Keratinocyte (primary cell): ENCODE data around the gene SOWAHC.

Experiments
- EZH2 ChIP-seq: IDR thresholded peaks from one replicate; pipeline ENCODE4 v1.6.1; 2012; ENCODE audit warnings: inconsistent platforms, mild to moderate bottlenecking, low read length, moderate library complexity
- TF ChIP-seq, protein P1 (sequence below), 3 experiments: IDR thresholded peaks in 1 of 3; conservative IDR thresholded peaks in 1 of 3; optimal IDR thresholded peaks in 1 of 3; 2 replicates in 2 of 3; 3 replicates in 1 of 3; pipeline versions ENCODE3 to v1.5.1; 2011; ENCODE audit warnings: low read length in 3 of 3, mild to moderate bottlenecking in 3 of 3, moderate library complexity in 2 of 3, control low read depth in 1 of 3, inconsistent platforms in 1 of 3; ENCODE audit not compliant: insufficient read depth in 2 of 3; ENCODE audit errors: extremely low read depth in 1 of 3

DNA sequence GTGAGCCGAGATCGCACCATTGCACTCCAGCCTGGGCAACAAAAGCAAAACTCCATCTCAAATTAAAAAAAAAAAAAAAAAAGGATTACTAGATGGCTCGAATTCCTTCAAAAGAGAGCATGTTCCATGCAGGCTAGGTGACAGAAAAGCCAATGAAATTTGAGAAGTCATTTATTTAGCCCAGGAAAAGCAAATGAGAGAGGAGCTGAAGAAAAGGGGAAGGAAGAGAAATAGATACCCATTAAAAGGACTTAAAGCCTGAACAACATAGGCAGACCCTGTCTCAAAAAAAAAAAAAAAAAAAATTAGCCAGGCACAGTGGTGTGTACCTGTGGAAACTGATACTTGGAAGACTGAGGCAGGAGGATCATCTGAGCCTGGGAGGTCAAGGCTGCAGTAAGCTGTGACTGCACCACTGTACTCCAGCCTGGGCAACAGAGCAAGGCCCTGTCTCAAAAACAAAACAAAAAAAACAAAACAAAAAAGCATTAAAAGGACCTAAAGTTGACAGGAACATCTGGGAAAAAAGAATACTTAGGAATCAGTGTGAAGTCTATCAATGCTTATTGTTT lies 11.5 kb upstream of the SOWAHC start:
- TF ChIP-seq EZH2, result no peak
- TF ChIP-seq, protein P1, sequence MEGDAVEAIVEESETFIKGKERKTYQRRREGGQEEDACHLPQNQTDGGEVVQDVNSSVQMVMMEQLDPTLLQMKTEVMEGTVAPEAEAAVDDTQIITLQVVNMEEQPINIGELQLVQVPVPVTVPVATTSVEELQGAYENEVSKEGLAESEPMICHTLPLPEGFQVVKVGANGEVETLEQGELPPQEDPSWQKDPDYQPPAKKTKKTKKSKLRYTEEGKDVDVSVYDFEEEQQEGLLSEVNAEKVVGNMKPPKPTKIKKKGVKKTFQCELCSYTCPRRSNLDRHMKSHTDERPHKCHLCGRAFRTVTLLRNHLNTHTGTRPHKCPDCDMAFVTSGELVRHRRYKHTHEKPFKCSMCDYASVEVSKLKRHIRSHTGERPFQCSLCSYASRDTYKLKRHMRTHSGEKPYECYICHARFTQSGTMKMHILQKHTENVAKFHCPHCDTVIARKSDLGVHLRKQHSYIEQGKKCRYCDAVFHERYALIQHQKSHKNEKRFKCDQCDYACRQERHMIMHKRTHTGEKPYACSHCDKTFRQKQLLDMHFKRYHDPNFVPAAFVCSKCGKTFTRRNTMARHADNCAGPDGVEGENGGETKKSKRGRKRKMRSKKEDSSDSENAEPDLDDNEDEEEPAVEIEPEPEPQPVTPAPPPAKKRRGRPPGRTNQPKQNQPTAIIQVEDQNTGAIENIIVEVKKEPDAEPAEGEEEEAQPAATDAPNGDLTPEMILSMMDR (optimal IDR thresholded peaks at IDR 0.05 in 1 of 3, IDR thresholded peaks at IDR 0.05 in 1 of 3, conservative IDR thresholded peaks at IDR 0.05 in 1 of 3; ENCODE audit: extremely low read depth in 1 of 3, insufficient read depth in 2 of 3, low read length in 3 of 3), result no peak
